ENCODE results near the gene CCDC92.

The CCDC92 gene

GRCh38 chr12:123890536-123890902, 82.1 kb downstream of the CCDC92 start:
- no peak for DNase-seq (ENCODE audit: low read depth, low spot score)

DNA sequence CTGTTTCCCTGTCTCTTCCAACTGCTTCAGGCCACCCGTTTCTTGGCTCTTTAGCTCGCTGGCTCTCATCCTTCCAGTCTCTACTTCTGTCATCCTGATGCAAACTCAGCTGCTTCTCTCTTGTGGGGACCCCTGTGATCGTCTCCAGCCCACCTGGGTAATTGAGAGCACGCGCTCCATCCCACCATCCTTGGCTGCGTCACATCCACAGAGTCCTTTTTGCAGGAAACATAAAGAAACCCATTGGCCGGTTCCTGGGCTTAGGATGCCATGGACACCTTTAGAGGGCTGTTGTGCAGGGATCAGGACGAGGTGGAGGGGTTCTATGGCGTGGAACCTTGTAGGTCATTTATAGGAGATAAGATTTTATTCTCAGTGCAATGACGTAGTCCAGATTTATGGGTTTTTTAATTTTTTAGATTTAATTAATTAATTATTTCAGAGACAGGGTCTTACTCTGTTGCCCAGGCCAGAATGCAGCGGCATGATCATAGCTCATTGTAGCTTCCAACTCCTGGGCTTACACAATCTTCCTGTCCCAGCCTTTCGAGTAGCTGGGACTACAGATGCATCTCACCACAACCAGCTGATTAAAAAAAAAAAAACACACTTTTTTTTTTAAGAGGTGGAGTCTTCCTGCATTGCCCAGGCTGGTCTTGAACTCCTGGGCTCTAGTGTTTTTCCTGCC, 82.6 kb downstream of the CCDC92 start:
- DNase-seq (ENCODE audit: low read depth, low spot score), result no peak

DNA sequence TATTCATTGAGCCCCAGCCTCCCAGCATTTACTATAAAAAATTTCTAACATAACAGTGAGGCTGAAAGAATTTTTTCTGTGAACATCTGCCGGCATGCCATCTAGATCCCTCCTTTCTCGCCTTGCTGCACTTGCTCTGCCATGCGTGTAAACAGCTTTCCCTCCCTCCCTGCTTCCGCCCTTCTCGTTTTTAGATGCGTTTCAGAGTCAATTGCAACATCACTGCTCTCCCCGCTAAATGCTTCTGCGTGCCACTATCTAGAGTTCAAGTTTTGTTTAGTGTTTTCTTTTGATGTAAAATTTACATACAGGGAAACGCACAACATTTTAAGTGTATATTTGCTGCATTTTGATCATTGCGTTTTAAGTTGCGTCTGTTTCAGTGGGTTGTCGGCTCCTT, 83.6 kb downstream of the CCDC92 start:
- no peak for DNase-seq (ENCODE audit: low read depth, low spot score)

GRCh38 chr12:123886931-123887582, 85.6 kb downstream of the CCDC92 start:
- no peak for DNase-seq (ENCODE audit: low read depth, low spot score)

- no peak for DNase-seq (ENCODE audit: low read depth, low spot score)
These were observed 86.4 kb downstream of the CCDC92 start for GRCh38 chr12:123886258-123886657.

Data from activated naive CD8-positive, alpha-beta T cell treated with anti-CD3 and anti-CD28 coated beads, Interleukin-2, amount 50 U/mL, for 16 hours (primary cell).